Smooth muscle cell (in vitro differentiated cells): ENCODE measurements around the gene ITFG1. TPM values are rescaled to one million over a fixed set of nuclear protein-coding genes. Genes with fewer than 3 reads are reported as not detected.
"Not testable (repeated sequence)": the region's sequence is repeated elsewhere in the genome, so short reads cannot be mapped to it uniquely, and the experiment has no call there.

Source experiments
- DNase-seq: peaks from one replicate; lab custom pipeline; 2025; ENCODE audit not compliant: unreplicated experiment; lab: John Stamatoyannopoulos, UW
- H2AFZ ChIP-seq: fragments of 200-600 bp; sonication (generic); 2 replicates; pipeline ENCODE4 v1.6.0; 2016; ENCODE audit warnings: antibody characterized with exemption, low read depth, mild to moderate bottlenecking
- H3F3A ChIP-seq: fragments of 200-600 bp; sonication (generic); 2 replicates; pipeline ENCODE4 v1.6.0; 2017; ENCODE audit warnings: antibody characterized with exemption, low read depth
- H3K27ac ChIP-seq: fragments of 200-600 bp; sonication (generic); 2 replicates; pipeline ENCODE4 v1.5.1; 2016; ENCODE audit warnings: low read depth, mild to moderate bottlenecking
- H3K27me3 ChIP-seq: fragments of 200-600 bp; sonication (generic); 2 replicates; pipeline ENCODE4 v1.6.1; 2016; ENCODE audit warnings: low read depth, mild to moderate bottlenecking
- H3K36me3 ChIP-seq: fragments of 200-600 bp; sonication (generic); 2 replicates; pipeline ENCODE4 v1.5.1; 2016; ENCODE audit warnings: low read depth
- H3K4me1 ChIP-seq: fragments of 200-600 bp; sonication (generic); 2 replicates; pipeline ENCODE4 v1.5.1; 2016; ENCODE audit warnings: low read depth
- H3K4me2 ChIP-seq: fragments of 200-600 bp; sonication (generic); 2 replicates; pipeline ENCODE4 v1.6.0; 2016; ENCODE audit warnings: mild to moderate bottlenecking
- H3K4me3 ChIP-seq: fragments of 200-600 bp; sonication (generic); 2 replicates; pipeline ENCODE4 v1.5.1; 2016; ENCODE audit warnings: mild to moderate bottlenecking
- H3K79me2 ChIP-seq: fragments of 200-600 bp; sonication (generic); 2 replicates; pipeline ENCODE4 v1.6.0; 2016; ENCODE audit warnings: low read depth, mild to moderate bottlenecking
- H3K9ac ChIP-seq: fragments of 200-600 bp; sonication (generic); 2 replicates; pipeline ENCODE4 v1.6.0; 2016; ENCODE audit warnings: low read depth
- H3K9me3 ChIP-seq: fragments of 200-600 bp; sonication (generic); replicated peaks from 2 replicates; pipeline ENCODE4 v1.5.1; 2016; ENCODE audit warnings: low read depth
- H4K20me1 ChIP-seq: fragments of 200-600 bp; sonication (generic); 2 replicates; pipeline ENCODE4 v1.6.0; 2016; ENCODE audit warnings: low read depth
- CTCF ChIP-seq: fragments of 200-600 bp; sonication (generic); IDR thresholded peaks from 2 replicates; pipeline ENCODE4 v1.5.1; 2017; ENCODE audit warnings: borderline replicate concordance, mild to moderate bottlenecking, antibody characterized with exemption; ENCODE audit not compliant: insufficient read depth, poor library complexity, severe bottlenecking
- WGBS: methylation state at CpG from one replicate; pipeline ENCODE4 v1.1.7; 2016; ENCODE audit warnings: low lambda C conversion rate; 5-methylcytosine and 5-hydroxymethylcytosine counted together
- polyA plus RNA-seq: library from polyadenylated mRNA; unstranded; fragments of >200 nt; fragmentation: Nextera tagmentation; extraction: Ambion mirVana; gene quantifications from 2 replicates; pipeline ENCODE4 v1.2.1, GENCODE V29; 2016
- total RNA-seq: library from RNA; depleted of rRNA; stranded (reverse); fragments of >200 nt; gene quantifications from 2 replicates; pipeline ENCODE4 v1.2.3, GENCODE V29; 2014

ITFG1 gene
- total and polyA plus RNA-seq, 2 experiments from 2014 or later: 75.2 to 100 TPM

- Histone ChIP-seq H3K27ac (no peak overlapping the region), H3K4me2 (no peak overlapping the region), H3K4me1 (peaks cover 7% of the 10 kb centered on the region), H3K9ac (no peak overlapping the region), H3F3A (no peaks in the 10 kb centered on the region), H3K4me3 (no peak overlapping the region), H3K79me2 (peaks cover 20% of the 10 kb centered on the region), H3K27me3 (no peaks in the 10 kb centered on the region), H3K9me3 (no peaks in the 10 kb centered on the region), H4K20me1 (peaks cover 7% of the 10 kb centered on the region), H3K36me3 (no peaks in the 10 kb centered on the region), H2AFZ (no peak overlapping the region)
- no peak for DNase-seq
- no peak for TF ChIP-seq CTCF
- WGBS: 94% methylated on average over 1 of the region's 1 CpG
Measured at GRCh38 chr16:47470810-47471209, 9.9 kb upstream of the ITFG1 start.

- Histone ChIP-seq H3K36me3 (no peaks in the 10 kb centered on the region), H3K4me3 (no peak overlapping the region), H2AFZ (no peak overlapping the region), H3K79me2 (peaks cover 21% of the 10 kb centered on the region), H3K4me2 (no peak overlapping the region), H3K4me1 (peaks cover 7% of the 10 kb centered on the region), H3K27ac (no peak overlapping the region), H3F3A (no peaks in the 10 kb centered on the region), H3K9me3 (no peaks in the 10 kb centered on the region), H4K20me1 (peaks cover 7% of the 10 kb centered on the region), H3K9ac (no peak overlapping the region), H3K27me3 (no peaks in the 10 kb centered on the region)
- no peak for TF ChIP-seq CTCF
- DNase-seq: no peak
- 87% methylated on average over 7 of the region's 7 CpGs for WGBS
Measured at GRCh38 chr16:47470211-47470610, 9.3 kb upstream of the ITFG1 start.

GRCh38 chr16:47469227-47469626, 8.4 kb upstream of the ITFG1 start:
- Histone ChIP-seq H3K9ac (no peak overlapping the region), H3F3A (no peaks in the 10 kb centered on the region), H3K9me3 (no peaks in the 10 kb centered on the region), H3K4me3 (no peak overlapping the region), H2AFZ (no peak overlapping the region), H3K27me3 (no peaks in the 10 kb centered on the region), H3K4me2 (no peak overlapping the region), H3K4me1 (peaks cover 7% of the 10 kb centered on the region), H3K36me3 (no peaks in the 10 kb centered on the region), H3K79me2 (peaks cover 21% of the 10 kb centered on the region), H3K27ac (no peak overlapping the region), H4K20me1 (peaks cover 7% of the 10 kb centered on the region)
- TF ChIP-seq CTCF: no peak
- DNase-seq: no peak
- WGBS: 91% methylated on average over 1 of the region's 1 CpG

- H3K79me2 ChIP-seq: peaks cover 21% of the 10 kb centered on the region
- not testable (repeated sequence) for H2AFZ ChIP-seq, DNase-seq, H3K4me3 ChIP-seq, H3K9me3 ChIP-seq, H3K9ac ChIP-seq, H4K20me1 ChIP-seq, H3K4me2 ChIP-seq, H3K27ac ChIP-seq, H3K36me3 ChIP-seq, H3K27me3 ChIP-seq, H3K4me1 ChIP-seq, H3F3A ChIP-seq
- 85% methylated on average over 7 of the region's 7 CpGs for WGBS
Measured at GRCh38 chr16:47468070-47468689, 7.3 kb upstream of the ITFG1 start.
